SU-DHL-6 (cell line): ENCODE measurements around the gene RSPH3.

Source experiments
- EZH2phosphoT487 ChIP-seq: fragments of 200-600 bp; sonication (generic), shearing (Covaris generic); conservative IDR thresholded peaks from 2 replicates; pipeline ENCODE4 v1.6.1; 2018; ENCODE audit warnings: mild to moderate bottlenecking, antibody characterized with exemption, low read length, moderate library complexity, mixed read lengths
- TF ChIP-seq, protein P1 (sequence below): fragments of 200-600 bp; sonication (generic); IDR thresholded peaks from one replicate; pipeline ENCODE4 v1.5.1; 2017; ENCODE audit warnings: antibody characterized with exemption, mild to moderate bottlenecking, low read length, moderate library complexity; ENCODE audit not compliant: insufficient read depth, poor library complexity, severe bottlenecking

DNA sequence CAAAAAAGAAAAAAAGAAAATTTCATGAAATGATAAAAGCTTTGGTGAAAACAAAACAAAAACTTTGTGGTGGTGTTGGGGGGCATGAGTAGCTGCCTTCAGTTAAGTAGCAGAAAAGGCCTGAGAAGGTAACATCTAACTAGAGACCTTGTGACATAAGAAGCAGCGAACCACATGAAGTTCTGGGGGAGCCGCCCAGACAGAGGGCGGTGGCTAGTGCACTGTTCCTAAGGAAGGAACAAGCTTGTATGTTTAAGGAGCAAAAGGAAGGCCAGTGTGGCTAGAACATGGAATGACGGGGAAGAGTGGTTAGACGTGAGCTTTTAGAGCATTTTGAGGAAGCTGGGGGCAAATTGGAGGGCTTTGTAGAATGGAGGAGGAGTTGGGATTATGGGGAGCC, 7.5 kb upstream of the RSPH3 start:
- TF ChIP-seq, protein P1, sequence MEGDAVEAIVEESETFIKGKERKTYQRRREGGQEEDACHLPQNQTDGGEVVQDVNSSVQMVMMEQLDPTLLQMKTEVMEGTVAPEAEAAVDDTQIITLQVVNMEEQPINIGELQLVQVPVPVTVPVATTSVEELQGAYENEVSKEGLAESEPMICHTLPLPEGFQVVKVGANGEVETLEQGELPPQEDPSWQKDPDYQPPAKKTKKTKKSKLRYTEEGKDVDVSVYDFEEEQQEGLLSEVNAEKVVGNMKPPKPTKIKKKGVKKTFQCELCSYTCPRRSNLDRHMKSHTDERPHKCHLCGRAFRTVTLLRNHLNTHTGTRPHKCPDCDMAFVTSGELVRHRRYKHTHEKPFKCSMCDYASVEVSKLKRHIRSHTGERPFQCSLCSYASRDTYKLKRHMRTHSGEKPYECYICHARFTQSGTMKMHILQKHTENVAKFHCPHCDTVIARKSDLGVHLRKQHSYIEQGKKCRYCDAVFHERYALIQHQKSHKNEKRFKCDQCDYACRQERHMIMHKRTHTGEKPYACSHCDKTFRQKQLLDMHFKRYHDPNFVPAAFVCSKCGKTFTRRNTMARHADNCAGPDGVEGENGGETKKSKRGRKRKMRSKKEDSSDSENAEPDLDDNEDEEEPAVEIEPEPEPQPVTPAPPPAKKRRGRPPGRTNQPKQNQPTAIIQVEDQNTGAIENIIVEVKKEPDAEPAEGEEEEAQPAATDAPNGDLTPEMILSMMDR = no peak
- TF ChIP-seq EZH2phosphoT487 = no peak
